Left lung (tissue), 10 donors: ENCODE data around the gene ADRA1B. TPM values are rescaled to one million over a fixed set of nuclear protein-coding genes. Genes with fewer than 3 reads are reported as not detected.

Experiments used
- ATAC-seq: fragments of 200-7000 bp; cut with Tn5 transposase; one replicate; pipeline ENCODE4 v1.9.1; 2020; ENCODE audit warnings: moderate library complexity
- DNase-seq, 4 donors: peaks; one replicate each; pipeline ENCODE4 v3.0.0-alpha.2; 2013 to 2020
- H3K27ac ChIP-seq, 2 donors: fragments of 200-600 bp; sonication (generic) in 1 of 2; one replicate each; pipeline versions ENCODE4 v1.5.0 to v1.8.0; 2020 to 2021
- H3K27me3 ChIP-seq, 2 donors: fragments of 200-600 bp; sonication (generic) in 1 of 2; one replicate each; pipeline versions ENCODE4 v1.5.0 to v1.8.0; 2020 to 2021
- H3K36me3 ChIP-seq, 2 donors: fragments of 200-600 bp; sonication (generic) in 1 of 2; one replicate each; pipeline versions ENCODE4 v1.5.0 to v1.8.0; 2020 to 2021
- H3K4me1 ChIP-seq, 2 donors: fragments of 200-600 bp; one replicate each; pipeline ENCODE4 v1.8.0; 2021
- H3K4me3 ChIP-seq, 2 donors: fragments of 200-600 bp; sonication (generic) in 1 of 2; one replicate each; pipeline versions ENCODE4 v1.5.0 to v1.8.0; 2020 to 2021; ENCODE audit warnings: mild to moderate bottlenecking in 1 of 2
- H3K9me3 ChIP-seq, 2 donors: fragments of 200-600 bp; sonication (generic) in 1 of 2; one replicate each; pipeline versions ENCODE4 v1.5.0 to v1.8.0; 2020 to 2021
- CTCF ChIP-seq, 2 donors: fragments of 200-600 bp; sonication (generic) in 1 of 2; IDR thresholded peaks; one replicate each; pipeline versions ENCODE4 v1.5.0 to v1.8.0; 2021; ENCODE audit warnings: antibody characterized with exemption in 2 of 2
- intact Hi-C, 2 donors: fragments of 100-400 bp; cut with DNase I; formaldehyde crosslinking; loops; one replicate each; pipeline versions ENCODE4 v1.11.2 to v1.14.2; 2022
- polyA plus RNA-seq, 6 donors: library from polyadenylated mRNA; unstranded; fragments of 120-200 nt; gene quantifications; one replicate each; pipeline ENCODE4 v1.2.1, GENCODE V29; 2013; ENCODE audit not compliant: insufficient read length in 6 of 6
- total RNA-seq, 2 donors: library from RNA; stranded (reverse); fragmentation: NEBNext Ultra II Directional; extraction: Animal tissue kit (Norgen Biotek cat#: 25700); gene quantifications; one replicate each; pipeline ENCODE4 v1.2.1, GENCODE V29; 2021
- donor health status: DM: no; HTN: yes; CAD: no.
- donor health status: DM: no; HTN: no; CAD: no.

Gene ADRA1B
- total and polyA plus RNA-seq, 8 donors, result 0.51 to 2.5 (median 0.93) TPM

- ATAC-seq, result no peak
Observed at GRCh38 chr5:159955056-159955624, 38.9 kb downstream of the ADRA1B start.

GRCh38 chr5:159956074-159956473 lies 39.8 kb downstream of the ADRA1B start:
- no peak for TF ChIP-seq CTCF (IDR thresholded peaks at IDR 0.05)
- no peak overlapping the region for H3K27ac ChIP-seq
- H3K4me3 ChIP-seq, result no peak overlapping the region
- intact Hi-C loops, result no loop called here
- no peaks in the 10 kb centered on the region for H3K9me3 ChIP-seq
- DNase-seq (no peak), ATAC-seq (peak; percentile 17)
- H3K27me3 ChIP-seq, result no peaks in the 10 kb centered on the region
- H3K4me1 ChIP-seq, result no peaks in the 10 kb centered on the region
- H3K36me3 ChIP-seq, result no peaks in the 10 kb centered on the region

More at GRCh38 chr5:159955056-159955624, 38.9 kb downstream of the ADRA1B start:
- H3K36me3 ChIP-seq, result no peaks in the 10 kb centered on the region
- no peaks in the 10 kb centered on the region for H3K9me3 ChIP-seq
- intact Hi-C loops, result no loop called here
- TF ChIP-seq CTCF (IDR thresholded peaks at IDR 0.05), result no peak
- no peaks in the 10 kb centered on the region for H3K4me1 ChIP-seq
- no peaks in the 10 kb centered on the region for H3K27me3 ChIP-seq
- no peak for DNase-seq
- no peak overlapping the region for H3K27ac ChIP-seq
- H3K4me3 ChIP-seq, result no peak overlapping the region

- H3K4me1 ChIP-seq, result no peaks in the 10 kb centered on the region
- H3K27me3 ChIP-seq, result peaks cover 0 to 12% of the 10 kb centered on the region in 2 donors
- H3K36me3 ChIP-seq, result no peaks in the 10 kb centered on the region
- no peak for TF ChIP-seq CTCF (IDR thresholded peaks at IDR 0.05)
- H3K4me3 ChIP-seq, result no peak overlapping the region
- H3K9me3 ChIP-seq, result no peaks in the 10 kb centered on the region
- intact Hi-C loops, result loop anchor here in 1 of 2 donors (10.0 kb wide), 1 partner anchor 517 kb away; no protein-coding TSS in a partner anchor
- ATAC-seq (no peak), DNase-seq (no peak)
- no peak overlapping the region for H3K27ac ChIP-seq
Observed at GRCh38 chr5:159961176-159962160, 45.2 kb downstream of the ADRA1B start.

DNA sequence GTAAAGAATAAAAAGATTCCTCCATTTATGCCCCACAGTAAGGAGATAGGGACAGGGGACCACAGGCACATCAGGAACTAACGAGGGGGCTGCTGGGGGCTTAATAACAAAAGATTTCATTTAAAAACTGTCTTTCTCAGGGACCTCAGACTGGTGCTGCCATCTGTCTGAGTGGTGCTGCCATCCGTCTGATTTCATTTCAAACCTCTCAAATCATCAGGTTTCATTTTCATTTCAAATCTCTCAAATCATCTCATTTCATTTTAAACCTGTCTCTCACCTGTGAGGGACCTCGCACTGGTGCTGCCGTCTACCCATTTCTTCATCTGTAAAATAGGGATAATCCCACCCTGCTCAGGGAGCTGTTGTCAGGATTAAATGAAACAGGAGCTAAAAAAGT lies 45.9 kb downstream of the ADRA1B start:
- intact Hi-C loops, result loop anchor here in 1 of 2 donors (10.0 kb wide), 1 partner anchor 517 kb away; no protein-coding TSS in a partner anchor
- Histone ChIP-seq H3K9me3 (no peaks in the 10 kb centered on the region), H3K27me3 (peaks cover 0 to 19% of the 10 kb centered on the region in 2 donors), H3K36me3 (no peaks in the 10 kb centered on the region), H3K4me1 (no peaks in the 10 kb centered on the region), H3K27ac (no peak overlapping the region), H3K4me3 (no peak overlapping the region)
- ATAC-seq (no peak), DNase-seq (no peak)
- TF ChIP-seq CTCF (IDR thresholded peaks at IDR 0.05), result no peak

DNA sequence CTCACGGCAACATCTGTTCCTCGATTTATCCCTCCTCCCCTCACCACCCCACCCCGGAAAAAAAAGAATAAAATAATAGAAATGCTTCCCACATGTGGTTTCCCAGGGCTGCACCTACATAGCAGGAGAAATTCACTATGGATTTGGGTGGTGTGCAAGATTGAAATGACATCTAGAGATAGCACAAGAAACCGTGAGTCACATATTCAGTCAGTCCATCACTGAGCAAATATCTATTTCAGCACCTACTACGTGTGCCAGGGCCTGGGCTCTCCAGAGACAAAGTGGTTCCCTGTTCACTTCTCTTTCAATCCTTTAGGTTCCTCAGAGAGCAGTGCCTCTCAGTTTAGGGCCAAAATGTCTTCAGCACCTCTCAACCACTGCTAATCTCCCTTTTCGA lies 47.7 kb downstream of the ADRA1B start:
- TF ChIP-seq CTCF (IDR thresholded peaks at IDR 0.05), result no peak
- ATAC-seq, result no peak
- H3K4me1 ChIP-seq, result no peaks in the 10 kb centered on the region
- no peaks in the 10 kb centered on the region for H3K9me3 ChIP-seq
- intact Hi-C loops, result loop anchor here in 1 of 2 donors (10.0 kb wide), 1 partner anchor 519 kb away; no protein-coding TSS in a partner anchor
- no peak overlapping the region for H3K4me3 ChIP-seq
- DNase-seq, result no peak
- H3K27me3 ChIP-seq, result peaks cover 0 to 24% of the 10 kb centered on the region in 2 donors
- H3K27ac ChIP-seq, result no peak overlapping the region
- no peaks in the 10 kb centered on the region for H3K36me3 ChIP-seq
